Esophagus muscularis mucosa (tissue), 3 donors: ENCODE measurements around the gene TTL.

Experiments used
- CTCF ChIP-seq, 3 experiments: fragments of 200-600 bp in 2 of 3; fragments of 450-650 bp in 1 of 3; sonication (generic) in 2 of 3; IDR thresholded peaks; one replicate each; pipeline ENCODE4 v1.5.1; 2017 to 2019; ENCODE audit warnings: antibody characterized with exemption in 3 of 3, mild to moderate bottlenecking in 2 of 3, moderate library complexity in 1 of 3
- EP300 ChIP-seq: sonication (generic); formaldehyde crosslinking; IDR thresholded peaks from one replicate; pipeline ENCODE4 v1.6.1; 2017; ENCODE audit warnings: antibody characterized with exemption

- TF ChIP-seq CTCF (IDR thresholded peaks at IDR 0.05) = no peak
- no peak for TF ChIP-seq EP300
These were observed 60.4 kb downstream of the TTL start, which contains the start of gene POLR1B for GRCh38 chr2:112542123-112542983.
